ENCODE data around the gene SRPRA.
"Not testable (repeated sequence)": the region's sequence is repeated elsewhere in the genome, so short reads cannot be mapped to it uniquely, and the experiment has no call there.

SRPRA gene

DNA sequence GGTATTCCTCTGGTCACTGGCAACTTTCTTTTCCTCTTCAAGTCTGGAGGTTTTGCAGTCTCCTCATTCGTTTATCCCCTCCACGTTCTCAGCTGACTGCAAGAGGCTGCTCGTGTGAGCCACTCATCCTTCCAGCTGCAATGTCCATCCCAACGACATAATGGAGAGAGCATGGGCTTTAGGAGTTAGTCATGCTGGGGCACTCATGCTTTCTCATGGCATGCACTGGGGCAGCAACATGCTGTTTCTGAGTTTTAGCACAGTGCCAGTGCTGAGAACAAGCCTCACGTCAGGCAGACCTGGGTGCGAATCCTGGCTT, 42.3 kb upstream of the SRPRA start:
- TF ChIP-seq, protein P1, sequence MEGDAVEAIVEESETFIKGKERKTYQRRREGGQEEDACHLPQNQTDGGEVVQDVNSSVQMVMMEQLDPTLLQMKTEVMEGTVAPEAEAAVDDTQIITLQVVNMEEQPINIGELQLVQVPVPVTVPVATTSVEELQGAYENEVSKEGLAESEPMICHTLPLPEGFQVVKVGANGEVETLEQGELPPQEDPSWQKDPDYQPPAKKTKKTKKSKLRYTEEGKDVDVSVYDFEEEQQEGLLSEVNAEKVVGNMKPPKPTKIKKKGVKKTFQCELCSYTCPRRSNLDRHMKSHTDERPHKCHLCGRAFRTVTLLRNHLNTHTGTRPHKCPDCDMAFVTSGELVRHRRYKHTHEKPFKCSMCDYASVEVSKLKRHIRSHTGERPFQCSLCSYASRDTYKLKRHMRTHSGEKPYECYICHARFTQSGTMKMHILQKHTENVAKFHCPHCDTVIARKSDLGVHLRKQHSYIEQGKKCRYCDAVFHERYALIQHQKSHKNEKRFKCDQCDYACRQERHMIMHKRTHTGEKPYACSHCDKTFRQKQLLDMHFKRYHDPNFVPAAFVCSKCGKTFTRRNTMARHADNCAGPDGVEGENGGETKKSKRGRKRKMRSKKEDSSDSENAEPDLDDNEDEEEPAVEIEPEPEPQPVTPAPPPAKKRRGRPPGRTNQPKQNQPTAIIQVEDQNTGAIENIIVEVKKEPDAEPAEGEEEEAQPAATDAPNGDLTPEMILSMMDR (IDR thresholded peaks at IDR 0.05; ENCODE audit: insufficient read depth, missing control alignments): no peak
- FAIRE-seq (no peak), DNase-seq (ENCODE audit: insufficient read length, low spot score) (no peak)

DNA sequence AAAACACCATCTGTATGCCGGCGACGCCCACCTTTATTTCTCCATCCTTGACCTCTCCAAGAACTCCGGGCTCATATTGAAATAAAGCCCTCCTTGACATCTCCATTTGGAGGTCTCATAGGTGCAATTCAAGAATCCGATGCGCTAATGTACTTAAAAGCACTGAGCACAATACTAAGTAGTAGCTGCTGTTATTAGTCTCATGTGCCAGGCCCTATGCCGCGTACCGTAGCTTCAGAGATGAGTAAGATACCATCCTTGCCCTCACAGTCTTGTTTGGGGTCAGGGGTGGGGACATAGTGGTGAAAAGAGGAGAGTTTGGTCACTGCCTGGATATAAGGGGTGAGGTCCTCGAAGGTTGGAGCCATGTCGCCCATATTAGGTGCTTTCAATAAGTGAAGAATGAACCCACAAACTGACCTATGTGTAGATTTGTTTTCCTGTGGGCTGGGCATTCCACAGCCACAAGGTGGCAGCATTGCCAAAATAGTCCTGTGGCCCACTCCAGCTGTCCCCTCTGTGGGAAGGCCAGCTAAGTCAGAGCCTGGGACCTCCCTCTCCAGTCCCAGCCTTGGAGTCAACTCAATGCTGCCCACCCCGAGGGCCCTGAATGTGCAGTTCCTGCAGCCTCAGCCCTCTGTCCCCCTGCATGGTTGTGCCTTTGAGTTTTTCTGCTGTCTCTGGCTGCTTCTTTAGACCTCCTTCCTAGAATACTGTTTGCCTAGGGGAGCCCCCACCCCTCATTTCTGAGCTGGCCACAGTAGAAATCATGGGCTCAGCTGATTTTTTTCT, 41.7 kb upstream of the SRPRA start:
- DNase-seq (ENCODE audit: insufficient read length, low spot score) (no peak), FAIRE-seq (no peak)
- TF ChIP-seq, protein P1 (IDR thresholded peaks at IDR 0.05; ENCODE audit: insufficient read depth, missing control alignments): peak; percentile 94

DNA sequence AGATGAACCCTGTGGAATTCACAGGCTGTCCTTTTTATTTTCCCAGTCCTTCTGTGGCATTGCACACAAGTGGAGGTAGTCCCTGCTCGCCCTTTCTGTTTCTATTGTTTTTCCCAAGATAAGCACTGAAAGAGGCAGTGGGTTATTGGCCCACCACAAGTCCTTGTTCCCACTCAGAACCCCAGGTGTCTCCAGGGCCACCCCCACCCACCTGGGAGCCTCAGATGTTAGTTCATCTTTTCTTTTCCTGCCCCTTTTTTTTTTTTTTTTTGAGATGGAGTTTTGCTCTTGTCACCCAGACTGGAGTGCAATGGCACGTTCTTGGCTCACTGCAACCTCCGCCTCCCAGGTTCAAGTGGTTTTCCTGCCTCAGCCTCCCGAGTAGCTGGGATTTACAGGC, 40.1 kb upstream of the SRPRA start:
- not testable (repeated sequence) for DNase-seq (ENCODE audit: insufficient read length, low spot score); FAIRE-seq

DNA sequence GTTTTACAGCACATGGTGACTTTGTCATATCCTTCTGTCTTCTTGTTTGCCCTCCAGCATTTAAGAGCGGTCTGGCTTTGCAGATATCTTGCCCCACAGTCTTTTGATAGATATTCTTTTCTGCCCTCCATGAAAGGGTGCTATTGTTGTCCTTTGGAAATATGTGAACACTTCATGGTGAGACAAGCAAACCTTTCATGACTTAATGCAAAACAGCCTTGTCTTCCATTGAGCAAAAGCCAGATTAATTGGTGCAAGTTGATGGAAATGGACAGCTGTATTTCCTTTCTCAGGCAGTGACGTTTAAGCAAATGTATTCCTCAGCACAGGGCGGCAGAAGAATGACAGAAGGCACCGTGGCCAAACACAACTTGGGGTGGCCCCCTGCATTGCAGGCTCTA, 39.6 kb upstream of the SRPRA start:
- FAIRE-seq (no peak), DNase-seq (ENCODE audit: insufficient read length, low spot score) (no peak)
- TF ChIP-seq, protein P1 (IDR thresholded peaks at IDR 0.05; ENCODE audit: insufficient read depth, missing control alignments): no peak

DNA sequence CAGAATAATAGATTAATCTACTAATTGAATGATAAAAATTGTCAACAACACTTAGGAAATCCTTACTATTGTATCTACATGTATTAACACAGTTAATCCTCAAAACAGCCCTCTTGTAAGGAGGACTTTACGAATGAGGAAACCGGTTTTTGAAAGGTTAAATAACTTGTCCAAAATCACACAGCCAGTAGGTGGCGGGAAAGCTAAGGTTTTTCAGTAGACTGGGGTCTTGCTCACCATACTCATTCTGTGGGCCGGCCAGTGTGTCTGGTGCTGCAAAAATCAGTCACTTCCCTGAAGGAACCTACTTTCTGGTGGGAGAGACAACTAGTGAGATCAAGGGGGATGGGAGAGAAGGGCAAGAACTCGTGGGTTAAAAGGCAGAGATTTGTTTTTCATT, 39.0 kb upstream of the SRPRA start:
- FAIRE-seq: no peak
- TF ChIP-seq, protein P1 (IDR thresholded peaks at IDR 0.05; ENCODE audit: insufficient read depth, missing control alignments): peak; percentile 44
- no peak for DNase-seq (ENCODE audit: insufficient read length, low spot score)

DNA sequence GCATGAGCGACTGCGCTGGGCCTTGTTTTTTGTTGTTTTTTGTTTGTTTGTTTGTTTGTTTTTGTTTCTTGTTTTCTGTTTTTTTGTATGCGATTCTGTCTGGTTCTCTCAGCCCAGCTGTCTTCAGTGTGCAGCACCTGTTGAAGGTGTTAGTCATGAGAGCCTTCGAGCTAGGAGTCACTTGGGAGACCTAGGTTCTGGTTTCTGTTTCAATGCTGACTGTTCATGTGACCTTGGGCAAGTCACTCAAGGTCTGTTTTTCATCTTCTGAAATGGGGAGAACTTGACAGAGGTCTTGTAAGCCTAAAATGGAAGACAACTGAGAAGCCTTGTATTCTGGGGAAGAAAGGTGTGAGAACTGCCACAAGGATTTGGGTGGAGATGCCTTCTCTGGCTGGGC, 37.0 kb upstream of the SRPRA start:
- no peak for FAIRE-seq
- TF ChIP-seq, protein P1 (IDR thresholded peaks at IDR 0.05; ENCODE audit: insufficient read depth, missing control alignments): no peak
- DNase-seq (ENCODE audit: insufficient read length, low spot score): no peak

DNA sequence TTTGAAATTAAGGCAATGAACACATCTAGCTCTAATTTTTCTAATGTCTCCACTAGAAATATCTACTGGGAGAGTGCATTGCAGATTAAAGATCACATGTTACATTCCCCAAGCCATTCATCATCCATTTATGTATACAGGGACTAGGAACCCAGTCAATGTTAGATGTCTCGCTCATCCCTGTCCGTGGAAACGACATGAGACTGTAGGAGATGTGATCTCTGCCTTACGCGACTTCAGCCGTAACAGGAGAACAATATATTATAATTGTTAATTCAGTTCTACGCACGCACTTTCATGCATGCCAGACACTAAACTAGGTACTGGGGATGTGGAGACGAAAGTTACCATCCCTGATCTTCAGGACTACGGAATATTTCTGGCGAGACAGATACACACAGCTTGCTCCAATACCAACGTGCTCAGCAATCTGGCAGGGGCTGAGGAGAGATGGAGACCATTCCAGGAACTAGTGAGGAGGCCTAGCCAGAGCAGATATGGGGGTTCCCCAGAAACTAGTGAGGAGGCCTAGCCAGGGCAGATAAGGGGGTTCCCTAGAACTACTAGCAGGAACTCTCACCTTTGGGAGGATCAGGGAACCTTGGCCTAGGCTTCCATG, 35.9 kb upstream of the SRPRA start:
- DNase-seq (ENCODE audit: insufficient read length, low spot score): no peak
- no peak for FAIRE-seq
- TF ChIP-seq, protein P1 (IDR thresholded peaks at IDR 0.05; ENCODE audit: insufficient read depth, missing control alignments): no peak
